HG02571 (cell line): ENCODE measurements around the gene PNMA1.

Source experiments
- ATAC-seq: cut with Tn5 transposase; IDR thresholded peaks from one replicate; pipeline ENCODE4 v1.9.1; 2021; ENCODE audit warnings: mild to moderate bottlenecking, moderate library complexity; ENCODE audit not compliant: unreplicated experiment

Gene PNMA1

GRCh38 chr14:73751157-73751691 lies 37.0 kb upstream of the PNMA1 start:
- ATAC-seq = no peak

- ATAC-seq = no peak
Observed at GRCh38 chr14:73750531-73750901, 36.3 kb upstream of the PNMA1 start.

GRCh38 chr14:73749706-73750530 lies 35.7 kb upstream of the PNMA1 start:
- no peak for ATAC-seq

GRCh38 chr14:73748858-73749357 lies 34.7 kb upstream of the PNMA1 start:
- ATAC-seq = no peak

GRCh38 chr14:73747379-73748211 lies 33.4 kb upstream of the PNMA1 start:
- ATAC-seq = no peak

GRCh38 chr14:73746520-73747378 lies 32.6 kb upstream of the PNMA1 start:
- no peak for ATAC-seq

GRCh38 chr14:73745571-73746519 lies 31.7 kb upstream of the PNMA1 start:
- no peak for ATAC-seq

- no peak for ATAC-seq
Observed at GRCh38 chr14:73744874-73745529, 30.8 kb upstream of the PNMA1 start.

GRCh38 chr14:73744175-73744867 lies 30.1 kb upstream of the PNMA1 start:
- ATAC-seq = no peak

GRCh38 chr14:73743431-73743931 lies 29.3 kb upstream of the PNMA1 start:
- no peak for ATAC-seq

GRCh38 chr14:73742520-73743238 lies 28.5 kb upstream of the PNMA1 start:
- no peak for ATAC-seq

GRCh38 chr14:73741876-73742519 lies 27.8 kb upstream of the PNMA1 start:
- no peak for ATAC-seq

- no peak for ATAC-seq
Observed at GRCh38 chr14:73741386-73741875, 27.2 kb upstream of the PNMA1 start.

- ATAC-seq = no peak
Observed at GRCh38 chr14:73740618-73741326, 26.6 kb upstream of the PNMA1 start.

GRCh38 chr14:73739899-73740617 lies 25.9 kb upstream of the PNMA1 start:
- ATAC-seq = no peak
